Loucy (cell line): ENCODE data around the gene ASIC2.

Experiments used
- EZH2phosphoT487 ChIP-seq: fragments of 200-600 bp; IDR thresholded peaks from 2 replicates; pipeline ENCODE4 v1.6.1; 2018; ENCODE audit warnings: antibody characterized with exemption, mild to moderate bottlenecking, moderate library complexity, borderline replicate concordance
- TF ChIP-seq, protein P1 (sequence below): fragments of 200-600 bp; sonication (generic); conservative IDR thresholded peaks from 2 replicates; pipeline ENCODE4 v1.5.1; 2014; ENCODE audit warnings: mild to moderate bottlenecking, antibody characterized with exemption, low read length

DNA sequence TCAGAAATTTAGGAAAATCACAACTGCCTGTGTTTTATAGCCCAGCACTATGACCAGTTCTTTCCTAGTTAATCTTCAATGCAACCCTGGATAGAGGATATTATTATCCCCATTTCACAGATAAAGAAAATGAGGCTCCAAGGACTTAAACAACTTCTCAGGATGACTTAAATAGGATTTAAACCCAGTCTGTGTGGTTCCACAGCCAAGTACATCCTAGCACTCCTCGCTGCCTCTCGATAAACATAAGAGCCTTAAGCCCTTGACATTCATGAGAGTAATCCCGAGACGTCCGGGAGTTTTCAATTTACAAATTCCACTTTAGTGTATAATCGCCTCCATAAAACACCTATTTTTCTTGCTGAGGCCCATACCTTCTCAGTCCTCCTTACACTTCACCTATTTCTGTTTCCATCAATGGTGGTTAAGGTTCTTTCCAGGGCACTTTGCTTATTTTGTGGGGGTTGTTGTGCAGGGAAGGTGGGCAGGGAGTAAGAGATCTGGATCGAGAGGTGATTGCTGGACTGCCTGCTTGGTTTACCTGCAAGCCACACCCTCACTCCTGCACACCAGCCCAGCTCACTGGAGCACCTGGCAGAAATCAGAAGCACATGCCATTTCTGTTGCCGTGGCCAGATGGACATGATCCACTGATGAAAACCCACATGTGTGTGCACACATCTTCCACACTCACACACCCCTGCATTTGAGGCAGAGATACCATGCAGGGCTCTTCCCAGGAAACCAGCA, 50.5 kb downstream of the ASIC2 start:
- TF ChIP-seq, protein P1, sequence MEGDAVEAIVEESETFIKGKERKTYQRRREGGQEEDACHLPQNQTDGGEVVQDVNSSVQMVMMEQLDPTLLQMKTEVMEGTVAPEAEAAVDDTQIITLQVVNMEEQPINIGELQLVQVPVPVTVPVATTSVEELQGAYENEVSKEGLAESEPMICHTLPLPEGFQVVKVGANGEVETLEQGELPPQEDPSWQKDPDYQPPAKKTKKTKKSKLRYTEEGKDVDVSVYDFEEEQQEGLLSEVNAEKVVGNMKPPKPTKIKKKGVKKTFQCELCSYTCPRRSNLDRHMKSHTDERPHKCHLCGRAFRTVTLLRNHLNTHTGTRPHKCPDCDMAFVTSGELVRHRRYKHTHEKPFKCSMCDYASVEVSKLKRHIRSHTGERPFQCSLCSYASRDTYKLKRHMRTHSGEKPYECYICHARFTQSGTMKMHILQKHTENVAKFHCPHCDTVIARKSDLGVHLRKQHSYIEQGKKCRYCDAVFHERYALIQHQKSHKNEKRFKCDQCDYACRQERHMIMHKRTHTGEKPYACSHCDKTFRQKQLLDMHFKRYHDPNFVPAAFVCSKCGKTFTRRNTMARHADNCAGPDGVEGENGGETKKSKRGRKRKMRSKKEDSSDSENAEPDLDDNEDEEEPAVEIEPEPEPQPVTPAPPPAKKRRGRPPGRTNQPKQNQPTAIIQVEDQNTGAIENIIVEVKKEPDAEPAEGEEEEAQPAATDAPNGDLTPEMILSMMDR = no peak
- no peak for TF ChIP-seq EZH2phosphoT487
